SK-N-SH treated with all-trans-retinoic acid at 6 μM for 48 hours (cell line): Measurements from ENCODE around the gene OR4S2.

Experiments
- ATAC-seq: fragments of 200-7000 bp; cut with Tn5 transposase; 3 replicates; pipeline ENCODE4 v1.9.1; 2020; ENCODE audit warnings: mild to moderate bottlenecking, moderate library complexity
- BACH2 ChIP-seq: fragments of 250-450 bp; sonication (Bioruptor Pico); IDR thresholded peaks from 2 replicates; pipeline ENCODE4 v1.9.0; 2021; ENCODE audit warnings: mild to moderate bottlenecking, borderline replicate concordance
- ESRRG ChIP-seq: fragments of 250-450 bp; sonication (Bioruptor Pico); IDR thresholded peaks from 2 replicates; pipeline ENCODE4 v1.6.1; 2021; ENCODE audit warnings: mild to moderate bottlenecking
- GLIS3 ChIP-seq: fragments of 250-450 bp; sonication (Bioruptor Pico); IDR thresholded peaks from 2 replicates; pipeline ENCODE4 v1.5.0; 2020; ENCODE audit warnings: mild to moderate bottlenecking, moderate library complexity
- PPARA ChIP-seq: fragments of 250-450 bp; sonication (Bioruptor Pico); IDR thresholded peaks from 2 replicates; pipeline ENCODE4 v1.5.0; 2020; ENCODE audit warnings: mild to moderate bottlenecking, borderline replicate concordance
- RARB ChIP-seq: fragments of 250-450 bp; sonication (Bioruptor Pico); IDR thresholded peaks from 2 replicates; pipeline ENCODE4 v1.8.0; 2021; ENCODE audit warnings: mild to moderate bottlenecking, moderate library complexity
- TCF4 ChIP-seq: fragments of 250-450 bp; sonication (Bioruptor Pico); IDR thresholded peaks from 2 replicates; pipeline ENCODE4 v1.8.0; 2021; ENCODE audit warnings: mild to moderate bottlenecking, moderate library complexity, borderline replicate concordance
- ZC3H10 ChIP-seq: fragments of 250-450 bp; sonication (Bioruptor Pico); IDR thresholded peaks from 2 replicates; pipeline ENCODE4 v1.5.1; 2021; ENCODE audit warnings: mild to moderate bottlenecking, moderate library complexity
- ZNF70 ChIP-seq: fragments of 450-650 bp; formaldehyde crosslinking; IDR thresholded peaks from 2 replicates; pipeline ENCODE4 v1.5.0; 2020; ENCODE audit warnings: mild to moderate bottlenecking, moderate library complexity
- ZNF8 ChIP-seq: fragments of 450-650 bp; formaldehyde crosslinking; IDR thresholded peaks from 2 replicates; pipeline ENCODE4 v1.5.0; 2020; ENCODE audit warnings: mild to moderate bottlenecking, moderate library complexity
- TF ChIP-seq, protein P1 (sequence below): fragments of 250-450 bp; sonication (Bioruptor Pico); IDR thresholded peaks from 2 replicates; pipeline ENCODE4 v1.8.0; 2021; ENCODE audit warnings: low read depth, mild to moderate bottlenecking, moderate library complexity, borderline replicate concordance
- TF ChIP-seq, protein P2 (sequence below): fragments of 250-450 bp; sonication (Bioruptor Pico); IDR thresholded peaks from 2 replicates; pipeline ENCODE4 v1.5.1; 2021; ENCODE audit warnings: mild to moderate bottlenecking, moderate library complexity
- TF ChIP-seq, protein P3 (sequence below): fragments of 250-450 bp; sonication (Bioruptor Pico); IDR thresholded peaks from 2 replicates; pipeline ENCODE4 v1.5.0; 2020; ENCODE audit warnings: mild to moderate bottlenecking, moderate library complexity

Gene OR4S2

DNA sequence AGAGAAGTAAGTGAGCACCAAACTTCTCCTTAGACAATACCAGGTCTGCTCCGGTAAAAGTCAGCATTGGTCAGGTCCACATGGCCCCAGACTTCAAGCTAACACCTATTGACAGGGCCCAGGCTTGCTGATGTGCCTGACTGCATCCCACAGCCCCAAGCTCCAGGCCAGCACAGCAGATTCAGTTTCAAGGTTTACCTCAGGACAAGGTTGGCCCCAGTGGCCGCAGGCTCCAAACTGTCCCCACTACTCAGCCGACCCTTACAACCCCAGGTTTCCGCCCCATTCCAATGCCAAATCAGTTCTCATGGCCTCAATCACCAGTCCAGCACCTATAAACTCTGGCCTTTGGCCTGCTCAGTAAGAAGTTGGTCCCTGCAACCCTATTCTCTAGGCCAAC lies 53.3 kb downstream of the OR4S2 start:
- TF ChIP-seq, protein P1, sequence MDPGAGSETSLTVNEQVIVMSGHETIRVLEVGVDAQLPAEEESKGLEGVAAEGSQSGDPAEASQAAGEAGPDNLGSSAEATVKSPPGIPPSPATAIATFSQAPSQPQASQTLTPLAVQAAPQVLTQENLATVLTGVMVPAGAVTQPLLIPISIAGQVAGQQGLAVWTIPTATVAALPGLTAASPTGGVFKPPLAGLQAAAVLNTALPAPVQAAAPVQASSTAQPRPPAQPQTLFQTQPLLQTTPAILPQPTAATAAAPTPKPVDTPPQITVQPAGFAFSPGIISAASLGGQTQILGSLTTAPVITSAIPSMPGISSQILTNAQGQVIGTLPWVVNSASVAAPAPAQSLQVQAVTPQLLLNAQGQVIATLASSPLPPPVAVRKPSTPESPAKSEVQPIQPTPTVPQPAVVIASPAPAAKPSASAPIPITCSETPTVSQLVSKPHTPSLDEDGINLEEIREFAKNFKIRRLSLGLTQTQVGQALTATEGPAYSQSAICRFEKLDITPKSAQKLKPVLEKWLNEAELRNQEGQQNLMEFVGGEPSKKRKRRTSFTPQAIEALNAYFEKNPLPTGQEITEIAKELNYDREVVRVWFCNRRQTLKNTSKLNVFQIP (CRISPR knock-in tag), result no peak
- no peak for TF ChIP-seq ZC3H10
- TF ChIP-seq, protein P2, sequence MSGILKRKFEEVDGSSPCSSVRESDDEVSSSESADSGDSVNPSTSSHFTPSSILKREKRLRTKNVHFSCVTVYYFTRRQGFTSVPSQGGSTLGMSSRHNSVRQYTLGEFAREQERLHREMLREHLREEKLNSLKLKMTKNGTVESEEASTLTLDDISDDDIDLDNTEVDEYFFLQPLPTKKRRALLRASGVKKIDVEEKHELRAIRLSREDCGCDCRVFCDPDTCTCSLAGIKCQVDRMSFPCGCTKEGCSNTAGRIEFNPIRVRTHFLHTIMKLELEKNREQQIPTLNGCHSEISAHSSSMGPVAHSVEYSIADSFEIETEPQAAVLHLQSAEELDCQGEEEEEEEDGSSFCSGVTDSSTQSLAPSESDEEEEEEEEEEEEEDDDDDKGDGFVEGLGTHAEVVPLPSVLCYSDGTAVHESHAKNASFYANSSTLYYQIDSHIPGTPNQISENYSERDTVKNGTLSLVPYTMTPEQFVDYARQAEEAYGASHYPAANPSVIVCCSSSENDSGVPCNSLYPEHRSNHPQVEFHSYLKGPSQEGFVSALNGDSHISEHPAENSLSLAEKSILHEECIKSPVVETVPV (CRISPR knock-in tag), result no peak
- no peak for TF ChIP-seq GLIS3 (CRISPR knock-in tag)
- TF ChIP-seq ZNF8 (CRISPR knock-in tag), result no peak
- no peak for TF ChIP-seq BACH2 (CRISPR knock-in tag)
- TF ChIP-seq PPARA (CRISPR knock-in tag), result no peak
- TF ChIP-seq TCF4 (CRISPR knock-in tag), result no peak
- TF ChIP-seq, protein P3, sequence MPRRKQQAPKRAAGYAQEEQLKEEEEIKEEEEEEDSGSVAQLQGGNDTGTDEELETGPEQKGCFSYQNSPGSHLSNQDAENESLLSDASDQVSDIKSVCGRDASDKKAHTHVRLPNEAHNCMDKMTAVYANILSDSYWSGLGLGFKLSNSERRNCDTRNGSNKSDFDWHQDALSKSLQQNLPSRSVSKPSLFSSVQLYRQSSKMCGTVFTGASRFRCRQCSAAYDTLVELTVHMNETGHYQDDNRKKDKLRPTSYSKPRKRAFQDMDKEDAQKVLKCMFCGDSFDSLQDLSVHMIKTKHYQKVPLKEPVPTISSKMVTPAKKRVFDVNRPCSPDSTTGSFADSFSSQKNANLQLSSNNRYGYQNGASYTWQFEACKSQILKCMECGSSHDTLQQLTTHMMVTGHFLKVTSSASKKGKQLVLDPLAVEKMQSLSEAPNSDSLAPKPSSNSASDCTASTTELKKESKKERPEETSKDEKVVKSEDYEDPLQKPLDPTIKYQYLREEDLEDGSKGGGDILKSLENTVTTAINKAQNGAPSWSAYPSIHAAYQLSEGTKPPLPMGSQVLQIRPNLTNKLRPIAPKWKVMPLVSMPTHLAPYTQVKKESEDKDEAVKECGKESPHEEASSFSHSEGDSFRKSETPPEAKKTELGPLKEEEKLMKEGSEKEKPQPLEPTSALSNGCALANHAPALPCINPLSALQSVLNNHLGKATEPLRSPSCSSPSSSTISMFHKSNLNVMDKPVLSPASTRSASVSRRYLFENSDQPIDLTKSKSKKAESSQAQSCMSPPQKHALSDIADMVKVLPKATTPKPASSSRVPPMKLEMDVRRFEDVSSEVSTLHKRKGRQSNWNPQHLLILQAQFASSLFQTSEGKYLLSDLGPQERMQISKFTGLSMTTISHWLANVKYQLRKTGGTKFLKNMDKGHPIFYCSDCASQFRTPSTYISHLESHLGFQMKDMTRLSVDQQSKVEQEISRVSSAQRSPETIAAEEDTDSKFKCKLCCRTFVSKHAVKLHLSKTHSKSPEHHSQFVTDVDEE (CRISPR knock-in tag), result no peak
- no peak for TF ChIP-seq ESRRG (CRISPR knock-in tag)
- no peak for TF ChIP-seq RARB
- no peak for TF ChIP-seq ZNF70 (CRISPR knock-in tag)
- no peak for ATAC-seq
